ENCODE data around the gene SKI. TPM values are rescaled to one million over a fixed set of nuclear protein-coding genes. Genes with fewer than 3 reads are reported as not detected.
"Not testable (repeated sequence)": the region's sequence is repeated elsewhere in the genome, so short reads cannot be mapped to it uniquely, and the experiment has no call there.

SKI gene
- total RNA-seq, 6 donors from 2014 or later = 57.3 to 108 (median 96.9) TPM

DNA sequence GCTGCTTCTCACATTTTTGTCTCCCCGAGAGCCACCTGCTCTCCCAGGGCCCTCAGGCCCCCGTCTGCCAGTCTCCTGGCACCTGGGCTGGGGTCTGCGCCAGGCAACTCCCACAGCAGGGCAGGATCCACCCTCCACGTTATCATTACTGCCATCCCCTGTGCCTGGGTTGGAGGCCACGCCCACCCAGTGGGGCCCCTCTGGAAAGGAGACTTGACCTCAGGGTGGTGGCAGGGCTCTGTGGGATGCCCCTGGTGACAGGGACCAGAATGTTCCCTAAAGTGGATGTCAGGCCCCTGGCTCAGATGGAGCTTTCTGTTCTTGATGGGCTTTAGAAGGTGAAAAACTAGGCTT lies 66.6 kb downstream of the SKI start:
- TF ChIP-seq POLR2A (IDR thresholded peaks at IDR 0.05) (no peak), EP300 (IDR thresholded peaks at IDR 0.05) (no peak)
- TF ChIP-seq, protein P1, sequence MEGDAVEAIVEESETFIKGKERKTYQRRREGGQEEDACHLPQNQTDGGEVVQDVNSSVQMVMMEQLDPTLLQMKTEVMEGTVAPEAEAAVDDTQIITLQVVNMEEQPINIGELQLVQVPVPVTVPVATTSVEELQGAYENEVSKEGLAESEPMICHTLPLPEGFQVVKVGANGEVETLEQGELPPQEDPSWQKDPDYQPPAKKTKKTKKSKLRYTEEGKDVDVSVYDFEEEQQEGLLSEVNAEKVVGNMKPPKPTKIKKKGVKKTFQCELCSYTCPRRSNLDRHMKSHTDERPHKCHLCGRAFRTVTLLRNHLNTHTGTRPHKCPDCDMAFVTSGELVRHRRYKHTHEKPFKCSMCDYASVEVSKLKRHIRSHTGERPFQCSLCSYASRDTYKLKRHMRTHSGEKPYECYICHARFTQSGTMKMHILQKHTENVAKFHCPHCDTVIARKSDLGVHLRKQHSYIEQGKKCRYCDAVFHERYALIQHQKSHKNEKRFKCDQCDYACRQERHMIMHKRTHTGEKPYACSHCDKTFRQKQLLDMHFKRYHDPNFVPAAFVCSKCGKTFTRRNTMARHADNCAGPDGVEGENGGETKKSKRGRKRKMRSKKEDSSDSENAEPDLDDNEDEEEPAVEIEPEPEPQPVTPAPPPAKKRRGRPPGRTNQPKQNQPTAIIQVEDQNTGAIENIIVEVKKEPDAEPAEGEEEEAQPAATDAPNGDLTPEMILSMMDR (IDR thresholded peaks at IDR 0.05) = no peak
- Histone ChIP-seq H3K36me3 (peaks cover 0 to 4% (median 0%) of the 10 kb centered on the region in 4 donors), H3K9me3 (no peaks in the 10 kb centered on the region), H3K4me1 (peaks cover 71 to 94% (median 83%) of the 10 kb centered on the region in 4 donors), H3K4me3 (no peak overlapping the region), H3K27ac (peak overlapping the region in 2 of 4 donors; percentile 19 to 49), H3K27me3 (no peaks in the 10 kb centered on the region)
- DNase-seq (peak in 1 of 2 donors; percentile 54), ATAC-seq (ENCODE audit: low FRiP score in 2 of 2) (no peak)
- 81 to 95% methylated on average over 4 to 5 of the region's 5 CpGs for WGBS, 2 donors

DNA sequence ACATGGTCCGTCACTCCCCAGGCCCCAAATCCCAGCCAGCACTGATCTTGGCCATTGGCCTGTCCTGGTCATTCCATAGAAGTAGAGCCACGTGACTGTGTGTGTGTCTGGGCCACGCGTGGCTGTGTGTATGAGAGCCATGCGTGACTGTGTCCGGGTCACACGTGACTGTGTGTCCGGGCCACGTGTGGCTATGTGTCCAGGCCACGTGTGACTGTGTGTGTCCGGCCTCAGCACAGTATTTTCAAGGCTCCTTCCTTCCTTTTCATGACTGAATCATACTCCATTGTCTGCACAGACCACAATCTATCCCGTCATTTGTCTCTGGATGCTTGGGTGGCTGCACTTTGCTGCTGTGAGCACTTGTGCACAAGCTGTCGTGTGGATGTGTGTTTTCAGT lies 67.4 kb downstream of the SKI start:
- no peaks in the 10 kb centered on the region for H3K27me3 ChIP-seq
- H3K36me3 ChIP-seq = peaks cover 0 to 4% (median 0%) of the 10 kb centered on the region in 4 donors
- H3K9me3 ChIP-seq = no peaks in the 10 kb centered on the region
- ATAC-seq (ENCODE audit: low FRiP score in 2 of 2) = no peak
- H3K4me1 ChIP-seq = peaks cover 71 to 94% (median 83%) of the 10 kb centered on the region in 4 donors
- H3K4me3 ChIP-seq = no peak overlapping the region
- H3K27ac ChIP-seq = peak overlapping the region in 1 of 4 donors; percentile 49
- TF ChIP-seq POLR2AphosphoS5 (IDR thresholded peaks at IDR 0.05) (no peak), EP300 (IDR thresholded peaks at IDR 0.05) (no peak), POLR2A (IDR thresholded peaks at IDR 0.05) (no peak)
- TF ChIP-seq, protein P1 (IDR thresholded peaks at IDR 0.05) = no peak
- 83 to 100% methylated on average over 4 to 13 of the region's 13 CpGs for WGBS, 2 donors
- peak in 1 of 2 donors; percentile 48 for DNase-seq

DNA sequence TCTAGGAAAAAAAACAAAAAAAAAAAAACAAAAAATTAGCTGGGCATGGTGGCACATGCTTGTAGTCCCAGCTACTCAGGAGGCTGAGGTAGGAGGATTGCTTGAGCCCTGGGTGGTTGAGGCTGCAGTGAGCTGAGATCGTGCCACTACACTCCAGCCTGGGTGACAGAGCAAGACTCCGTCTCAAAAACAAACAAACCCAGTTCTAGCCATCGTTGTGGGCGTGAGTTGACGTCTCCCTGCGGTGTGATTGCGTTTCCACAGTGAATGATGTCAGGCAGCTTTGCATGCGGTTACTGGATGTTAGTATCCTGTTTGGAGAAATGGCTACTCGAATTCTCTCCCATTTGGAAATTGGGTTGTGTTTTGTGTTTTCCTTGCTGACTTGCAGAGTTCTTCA lies 68.1 kb downstream of the SKI start:
- ATAC-seq (ENCODE audit: low FRiP score in 2 of 2); H3K27ac ChIP-seq; DNase-seq; H3K4me3 ChIP-seq; H3K36me3 ChIP-seq; H3K27me3 ChIP-seq; H3K9me3 ChIP-seq: not testable (repeated sequence)
- WGBS, 2 donors = 76 to 78% methylated on average over 9 of the region's 9 CpGs
- peaks cover 71 to 94% (median 83%) of the 10 kb centered on the region in 4 donors for H3K4me1 ChIP-seq

GRCh38 chr1:2296614-2297013 lies 68.5 kb downstream of the SKI start:
- ATAC-seq (ENCODE audit: low FRiP score in 2 of 2) (no peak), DNase-seq (peak in 1 of 2 donors; percentile 38)
- WGBS, 2 donors = 79 to 87% methylated on average over 11 to 18 of the region's 18 CpGs
- peaks cover 71 to 94% (median 83%) of the 10 kb centered on the region in 4 donors for H3K4me1 ChIP-seq
- no peaks in the 10 kb centered on the region for H3K9me3 ChIP-seq
- no peaks in the 10 kb centered on the region for H3K27me3 ChIP-seq
- TF ChIP-seq POLR2A (IDR thresholded peaks at IDR 0.05) = no peak
- no peak for TF ChIP-seq EP300 (IDR thresholded peaks at IDR 0.05)
- TF ChIP-seq, protein P1 (IDR thresholded peaks at IDR 0.05) = no peak
- TF ChIP-seq POLR2AphosphoS5 (IDR thresholded peaks at IDR 0.05) = no peak
- H3K4me3 ChIP-seq = no peak overlapping the region
- no peak overlapping the region for H3K27ac ChIP-seq
- H3K36me3 ChIP-seq = peaks cover 0 to 4% (median 0%) of the 10 kb centered on the region in 4 donors

- WGBS, 2 donors = 92 to 97% methylated on average over 27 to 32 of the region's 35 CpGs
- Histone ChIP-seq H3K36me3 (peaks cover 0 to 4% (median 0%) of the 10 kb centered on the region in 4 donors), H3K9me3 (no peaks in the 10 kb centered on the region), H3K27ac (peak overlapping the region in 2 of 4 donors; percentile 89 to 94), H3K4me1 (peaks cover 68 to 94% (median 82%) of the 10 kb centered on the region in 4 donors), H3K27me3 (no peaks in the 10 kb centered on the region), H3K4me3 (no peak overlapping the region)
- TF ChIP-seq POLR2A (IDR thresholded peaks at IDR 0.05) = no peak
- no peak for TF ChIP-seq POLR2AphosphoS5 (IDR thresholded peaks at IDR 0.05)
- TF ChIP-seq EP300 (IDR thresholded peaks at IDR 0.05) = no peak
- TF ChIP-seq, protein P1 (IDR thresholded peaks at IDR 0.05) = no peak
- DNase-seq (peak in 1 of 2 donors; percentile 77), ATAC-seq (ENCODE audit: low FRiP score in 2 of 2) (no peak)
Observed at GRCh38 chr1:2297246-2298011, 69.3 kb downstream of the SKI start.

Measured in upper lobe of left lung (tissue), 6 donors.